Activated CD4-positive, alpha-beta T cell treated with anti-CD3 and anti-CD28 coated beads, Interleukin-2, amount 50 U/mL, for 4 hours (primary cell): ENCODE data around the gene SOCS4.
A peak's percentile ranks its signal among the peaks of the same experiment; 100 is the strongest.
"Not testable (repeated sequence)": the region's sequence is repeated elsewhere in the genome, so short reads cannot be mapped to it uniquely, and the experiment has no call there.

ENCODE experiments used
- DNase-seq, 2 experiments: peaks; one replicate each; pipeline ENCODE4 v3.0.0-alpha.2; 2020

SOCS4 gene, protein sequence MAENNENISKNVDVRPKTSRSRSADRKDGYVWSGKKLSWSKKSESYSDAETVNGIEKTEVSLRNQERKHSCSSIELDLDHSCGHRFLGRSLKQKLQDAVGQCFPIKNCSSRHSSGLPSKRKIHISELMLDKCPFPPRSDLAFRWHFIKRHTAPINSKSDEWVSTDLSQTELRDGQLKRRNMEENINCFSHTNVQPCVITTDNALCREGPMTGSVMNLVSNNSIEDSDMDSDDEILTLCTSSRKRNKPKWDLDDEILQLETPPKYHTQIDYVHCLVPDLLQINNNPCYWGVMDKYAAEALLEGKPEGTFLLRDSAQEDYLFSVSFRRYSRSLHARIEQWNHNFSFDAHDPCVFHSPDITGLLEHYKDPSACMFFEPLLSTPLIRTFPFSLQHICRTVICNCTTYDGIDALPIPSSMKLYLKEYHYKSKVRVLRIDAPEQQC

DNA sequence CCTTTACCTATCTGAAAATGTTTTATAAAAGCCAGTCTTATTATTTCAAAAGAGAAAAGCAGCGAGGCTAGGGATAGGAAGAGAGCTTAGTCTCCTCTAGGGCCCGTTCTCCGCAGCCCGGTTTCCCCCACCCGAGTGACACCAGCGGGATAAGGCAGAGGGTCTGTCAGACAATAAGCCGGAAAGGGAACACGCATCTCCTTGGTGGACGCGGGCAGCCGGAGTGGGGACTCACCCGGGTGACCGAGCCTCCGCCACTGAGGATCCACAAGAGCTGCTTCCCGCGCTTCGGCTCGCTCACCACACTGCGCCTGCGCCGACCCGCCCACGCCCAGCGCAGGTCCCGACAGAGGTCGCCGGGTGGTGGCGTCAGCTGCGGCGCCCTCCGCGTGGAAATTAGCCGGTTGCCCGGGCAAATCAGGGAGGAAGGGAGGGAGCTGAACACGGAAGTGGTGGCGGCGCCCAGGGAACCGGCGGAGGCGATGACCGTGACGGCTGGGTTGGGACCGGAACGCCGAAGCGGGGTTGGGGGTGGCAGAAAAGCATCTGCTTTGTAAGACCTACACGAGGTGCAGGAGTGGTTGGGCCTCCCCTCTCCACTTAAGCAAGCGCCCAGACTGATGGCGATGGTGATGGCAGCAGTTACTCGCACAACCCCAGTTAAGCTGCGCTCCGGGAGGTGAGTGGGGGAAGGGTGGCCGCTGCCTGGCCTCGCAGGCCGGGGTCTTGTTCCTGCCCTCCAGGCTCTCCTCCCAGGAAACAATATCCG lies at the start of gene SOCS4, which contains the start of gene WDHD1:
SOCS4 (plus strand) TSS at position 444 of the 769 bp plus-strand sequence. CDS start 15,806 bp downstream, outside the sequence.
WDHD1 (minus strand) TSS at position 307 of the 769 bp plus-strand sequence. CDS start 312 bp downstream, outside the sequence.
- peak; percentile 94 to 95 for DNase-seq

DNA sequence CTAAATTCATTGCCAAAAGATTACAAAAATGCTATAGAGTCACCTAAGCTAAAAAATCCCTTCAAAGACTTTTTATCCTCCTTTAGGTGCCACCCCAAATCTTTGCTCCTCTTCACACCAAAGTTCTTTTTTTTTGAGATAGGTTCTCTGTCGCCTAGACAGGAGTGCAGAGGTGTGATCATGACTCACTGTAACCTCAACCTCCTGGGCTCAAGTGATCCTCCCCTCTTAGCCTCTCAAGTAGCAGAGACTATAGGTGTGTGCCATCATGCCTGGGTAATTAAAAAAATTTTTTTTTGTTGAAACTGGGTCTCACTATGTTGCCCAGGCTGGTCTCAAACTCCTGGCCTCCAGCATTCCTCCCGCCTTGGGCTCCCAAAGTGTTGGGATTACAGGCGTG lies 48.0 kb upstream of the SOCS4 start:
- DNase-seq: no peak

DNA sequence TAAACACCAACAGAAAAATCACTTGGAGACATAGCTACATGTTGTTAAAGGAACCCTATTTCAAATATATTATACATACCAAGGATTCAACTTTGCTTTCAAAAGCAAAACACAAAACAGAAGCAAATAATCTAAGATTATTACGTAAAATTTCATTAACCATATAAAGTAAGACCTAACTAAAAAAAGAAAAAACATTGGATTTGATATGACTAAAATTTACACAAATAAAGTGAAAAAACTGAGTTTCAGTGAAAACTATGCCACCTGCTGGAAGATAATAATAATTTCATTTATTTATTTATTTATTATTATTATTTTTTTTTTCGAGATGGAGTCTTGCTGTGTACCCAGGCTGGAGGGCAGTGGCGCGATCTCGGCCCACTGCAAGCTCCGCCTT lies 45.3 kb upstream of the SOCS4 start:
- no peak for DNase-seq

DNA sequence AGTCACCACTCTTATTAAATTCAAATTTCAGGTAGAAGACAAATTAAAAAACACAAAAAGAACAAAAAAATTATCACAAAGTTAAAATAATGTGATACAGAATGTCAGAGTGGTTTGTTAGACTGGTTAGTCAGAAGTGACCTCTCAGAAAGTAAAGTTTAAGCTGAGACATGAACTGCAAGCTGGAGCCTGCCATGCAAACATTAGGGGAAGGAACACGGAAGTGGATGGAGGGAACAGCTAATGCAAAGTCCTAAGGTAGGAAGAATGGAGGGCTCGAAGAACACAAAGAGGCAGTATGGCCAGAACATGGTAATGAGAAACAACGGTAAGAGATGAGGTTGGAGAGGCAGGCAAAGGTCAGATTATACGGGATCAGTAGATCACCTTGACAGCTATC lies 41.9 kb upstream of the SOCS4 start:
- DNase-seq: no peak

DNA sequence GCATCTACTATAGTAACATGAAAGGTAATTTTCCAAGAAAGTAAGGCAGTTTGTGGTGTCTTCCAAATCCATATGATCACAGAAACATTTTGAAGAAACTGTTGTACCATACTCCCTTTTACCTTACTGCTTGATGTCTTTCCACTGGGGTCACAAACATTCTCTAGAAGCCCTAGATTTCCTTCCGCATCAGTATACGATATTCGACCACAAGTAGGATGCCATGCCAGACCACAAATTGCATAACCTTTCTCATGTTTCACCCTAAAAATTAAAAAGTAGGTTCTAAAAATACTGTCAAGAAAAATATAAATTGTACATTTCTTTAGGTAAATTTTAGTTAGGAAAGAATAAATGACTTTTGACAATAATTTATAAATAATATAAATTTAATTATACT lies 26.7 kb upstream of the SOCS4 start:
- no peak for DNase-seq

DNA sequence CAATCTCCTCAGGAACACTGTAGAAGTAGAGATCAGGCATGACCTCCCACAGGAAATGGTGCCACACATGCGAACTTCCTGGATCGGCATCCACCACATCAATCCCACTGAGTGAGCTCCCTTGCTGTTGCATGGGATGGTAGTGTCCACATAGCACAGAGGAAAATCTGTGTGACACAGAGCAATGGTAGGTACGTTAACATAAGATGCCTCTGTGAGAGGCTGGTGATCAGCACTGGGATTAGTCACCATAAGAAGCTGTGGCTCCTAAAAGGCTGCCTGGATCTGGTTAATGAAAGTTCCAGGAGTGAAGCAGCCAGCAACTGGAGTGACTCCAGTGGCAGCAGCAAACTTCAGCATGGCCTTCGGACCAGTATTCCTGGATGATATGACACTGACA lies 22.0 kb upstream of the SOCS4 start:
- no peak for DNase-seq

DNA sequence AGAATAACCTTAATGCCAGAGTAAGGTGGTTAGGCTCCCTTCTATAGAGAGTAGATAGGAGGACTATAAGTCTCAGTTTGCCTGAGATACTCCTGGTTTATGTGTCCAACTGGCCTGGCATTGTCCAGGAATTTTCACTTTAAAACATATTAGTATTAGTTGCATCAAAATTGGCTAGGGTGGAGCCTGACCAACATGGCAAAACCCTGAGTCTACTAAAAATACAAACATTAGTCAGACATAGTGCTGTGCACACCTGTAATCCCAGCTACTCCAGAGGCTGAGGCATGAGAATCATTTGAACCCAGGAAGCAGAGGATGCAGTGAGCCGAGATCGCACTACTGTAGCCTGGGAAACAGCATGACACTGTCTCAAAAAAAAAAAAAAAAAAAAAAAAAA lies 12.0 kb upstream of the SOCS4 start:
- DNase-seq: no peak

DNA sequence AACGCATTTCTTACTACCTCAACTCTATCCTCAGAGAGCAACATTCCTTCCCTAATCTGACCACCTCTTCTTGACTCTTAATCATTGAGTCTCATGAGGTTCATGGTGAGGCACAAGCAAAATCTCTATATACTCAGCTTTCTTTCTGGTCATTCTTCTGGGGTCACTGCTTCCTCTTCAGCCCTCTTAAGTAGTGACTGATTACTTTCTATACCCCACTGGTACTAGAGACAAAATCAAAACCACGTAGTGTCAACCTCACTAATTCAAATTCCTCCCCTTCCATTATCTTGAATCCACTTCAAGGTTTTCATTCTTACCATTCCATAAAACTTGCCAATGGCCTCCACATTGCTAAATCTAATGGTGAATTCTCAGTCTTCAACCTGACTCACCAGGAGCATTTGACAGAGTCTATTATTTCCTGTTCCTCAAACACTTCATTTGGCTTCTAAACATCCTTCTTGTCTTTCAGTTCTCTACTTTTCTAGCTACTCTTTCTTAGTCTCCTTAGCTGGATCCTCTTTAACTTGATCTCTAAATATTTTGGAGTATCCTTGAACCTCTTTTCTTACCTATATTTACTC lies 7.0 kb upstream of the SOCS4 start:
- no peak for DNase-seq

DNA sequence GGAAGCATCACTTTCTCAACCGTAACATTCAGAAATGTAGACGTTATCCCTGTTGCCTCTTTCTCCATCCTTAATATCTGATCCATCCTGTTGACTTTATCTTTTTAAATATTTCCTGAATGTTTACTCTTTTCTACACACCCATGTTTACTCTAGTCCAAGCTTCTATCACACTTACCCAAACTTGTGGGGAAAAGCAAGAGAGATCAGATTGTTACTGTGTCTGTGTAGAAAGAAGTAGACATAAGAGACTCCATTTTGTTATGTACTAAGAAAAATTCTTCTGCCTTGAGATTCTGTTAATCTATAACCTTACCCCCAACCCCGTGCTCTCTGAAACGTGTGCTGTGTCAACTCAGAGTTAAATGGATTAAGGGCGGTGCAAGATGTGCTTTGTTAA lies 2.7 kb upstream of the SOCS4 start:
- DNase-seq: not testable (repeated sequence)

DNA sequence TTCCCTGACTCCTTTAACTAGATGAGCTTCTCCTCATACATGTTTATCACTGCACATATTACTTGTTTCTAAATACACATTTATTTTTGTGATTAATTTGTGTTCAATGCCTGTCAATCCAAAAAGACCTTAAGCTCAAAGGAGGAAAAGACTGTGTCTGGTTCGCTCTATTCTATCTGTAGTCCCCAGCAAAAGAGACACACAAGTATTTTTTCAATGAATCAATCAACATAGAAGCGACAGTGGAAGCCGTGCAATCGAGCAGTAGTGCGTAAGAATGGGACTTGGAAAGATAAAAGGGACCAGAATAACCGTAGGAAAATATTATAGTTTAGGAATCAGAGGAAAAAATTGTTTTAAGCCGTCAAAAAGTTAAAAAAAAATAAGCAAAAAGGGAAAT lies 1.1 kb upstream of the SOCS4 start:
- DNase-seq: no peak

DNA sequence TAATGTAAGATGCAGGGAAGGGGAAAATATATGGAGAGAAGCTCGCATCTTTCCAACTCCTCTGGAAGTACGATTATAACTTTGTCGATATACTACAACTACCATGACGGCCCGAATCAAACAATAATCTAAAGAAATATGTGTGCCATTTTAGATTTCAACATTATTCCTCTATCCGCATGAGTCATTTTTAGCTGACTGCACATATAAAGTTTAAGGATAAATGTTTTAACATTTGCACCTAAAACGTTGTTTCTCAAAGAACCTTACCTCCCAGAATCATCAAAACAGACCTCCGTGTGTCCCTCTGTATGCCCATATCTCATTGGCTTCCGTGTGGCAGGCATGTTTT lies 619 bp upstream of the SOCS4 start:
- DNase-seq: no peak

DNA sequence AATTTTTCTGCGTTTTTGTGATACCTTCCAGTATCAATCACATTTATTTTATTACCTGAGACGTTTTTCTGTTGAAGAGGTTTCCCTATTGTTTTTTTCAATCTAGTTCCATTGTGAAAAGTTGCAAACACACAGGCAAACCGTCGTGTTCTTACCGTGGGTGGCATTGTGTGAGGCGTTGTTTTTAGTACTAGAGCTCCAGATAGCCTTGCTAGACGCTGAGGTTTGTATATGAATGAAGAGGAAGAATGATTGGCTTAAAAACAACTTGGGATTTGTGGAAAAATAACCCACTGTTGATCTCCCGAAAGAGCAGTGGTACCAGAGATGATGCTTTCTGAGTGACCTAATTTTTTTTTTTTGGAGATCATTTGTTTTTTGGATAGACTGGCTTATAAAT lies 1.0 kb downstream of the SOCS4 start:
- DNase-seq: no peak

DNA sequence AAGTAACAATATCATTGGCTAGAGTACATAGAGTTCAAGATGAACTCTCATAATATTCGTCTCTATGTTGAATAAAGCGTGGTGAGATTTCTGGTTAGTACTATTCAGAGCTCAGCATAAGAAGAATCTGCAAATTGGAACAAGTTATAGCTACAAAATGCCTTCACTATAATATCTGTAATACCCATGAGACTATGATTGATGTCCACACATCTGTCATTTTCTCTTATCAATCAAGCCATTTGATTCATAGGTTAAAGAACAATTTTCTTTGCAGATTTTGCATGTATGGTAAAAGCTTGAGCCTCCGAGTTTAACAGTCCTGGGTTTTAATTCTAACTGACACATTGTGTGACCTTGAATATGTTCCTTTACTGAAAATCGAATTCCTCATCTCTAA lies 1.4 kb downstream of the SOCS4 start:
- DNase-seq: no peak

DNA sequence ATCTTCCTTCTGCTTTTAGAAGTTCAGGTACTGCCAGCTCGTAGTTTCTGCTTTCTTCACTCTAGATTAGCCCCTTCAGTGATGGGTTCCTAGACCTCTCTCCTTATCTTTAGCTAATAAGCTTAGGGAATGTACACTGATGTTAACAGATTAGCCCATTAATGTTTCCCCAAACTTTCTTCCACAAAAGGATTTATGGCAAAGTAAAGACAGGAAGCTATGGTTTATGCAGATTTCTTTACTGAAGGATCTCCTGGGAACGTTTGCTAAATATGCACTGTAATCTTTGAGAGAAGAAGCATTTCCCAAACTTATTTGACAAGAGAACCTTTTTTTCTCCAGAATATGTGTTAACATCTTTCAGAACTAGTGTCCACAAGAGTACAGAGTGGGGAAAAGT lies 4.2 kb downstream of the SOCS4 start:
- no peak for DNase-seq

DNA sequence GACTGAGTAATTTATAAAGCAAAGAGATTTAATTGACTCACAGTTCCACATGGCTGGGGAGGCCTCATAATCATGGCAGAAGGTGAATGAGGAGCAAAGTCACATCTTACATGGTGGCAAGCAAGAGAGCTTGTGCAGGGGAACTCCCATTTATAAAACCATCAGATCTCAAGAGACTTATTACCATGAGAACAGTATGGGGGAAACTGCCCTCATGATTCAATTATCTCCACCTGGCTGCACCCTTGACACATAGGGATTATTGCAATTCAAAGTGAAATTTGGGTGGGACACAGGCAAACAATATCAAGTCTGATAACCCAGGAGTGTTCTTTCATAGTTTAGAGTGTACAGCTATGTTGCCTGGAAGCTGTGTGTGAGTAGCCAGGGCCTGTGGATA lies 11.0 kb downstream of the SOCS4 start:
- not testable (repeated sequence) for DNase-seq

DNA sequence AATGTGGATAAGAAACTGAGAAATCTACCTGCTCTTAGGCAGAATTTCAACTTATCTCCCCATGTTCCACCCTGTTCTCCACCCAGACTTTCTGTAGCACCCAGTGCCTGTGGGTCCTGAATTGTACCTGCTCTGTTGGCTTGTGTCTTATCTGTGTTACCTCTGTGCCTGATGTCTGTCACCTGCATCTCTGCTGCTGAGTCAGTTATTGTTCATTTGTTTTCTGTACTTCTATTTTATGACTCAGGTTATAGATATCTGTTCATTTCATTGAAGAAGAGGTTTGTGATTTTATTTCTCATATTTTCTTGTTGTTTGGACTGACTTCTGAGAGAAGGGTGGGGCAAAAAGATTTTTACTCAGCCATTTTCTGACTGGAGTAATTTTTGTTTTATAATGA lies 11.7 kb downstream of the SOCS4 start:
- DNase-seq: no peak

DNA sequence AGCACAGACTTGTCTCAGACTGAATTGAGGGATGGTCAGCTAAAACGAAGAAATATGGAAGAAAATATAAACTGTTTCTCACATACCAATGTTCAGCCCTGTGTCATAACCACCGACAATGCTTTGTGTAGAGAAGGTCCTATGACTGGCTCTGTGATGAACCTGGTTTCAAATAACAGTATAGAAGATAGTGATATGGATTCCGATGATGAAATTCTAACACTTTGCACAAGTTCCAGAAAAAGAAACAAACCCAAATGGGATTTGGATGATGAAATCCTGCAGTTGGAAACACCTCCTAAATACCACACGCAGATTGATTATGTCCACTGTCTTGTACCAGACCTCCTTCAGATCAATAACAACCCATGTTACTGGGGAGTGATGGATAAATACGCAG lies 16.5 kb downstream of the SOCS4 start:
- no peak for DNase-seq

DNA sequence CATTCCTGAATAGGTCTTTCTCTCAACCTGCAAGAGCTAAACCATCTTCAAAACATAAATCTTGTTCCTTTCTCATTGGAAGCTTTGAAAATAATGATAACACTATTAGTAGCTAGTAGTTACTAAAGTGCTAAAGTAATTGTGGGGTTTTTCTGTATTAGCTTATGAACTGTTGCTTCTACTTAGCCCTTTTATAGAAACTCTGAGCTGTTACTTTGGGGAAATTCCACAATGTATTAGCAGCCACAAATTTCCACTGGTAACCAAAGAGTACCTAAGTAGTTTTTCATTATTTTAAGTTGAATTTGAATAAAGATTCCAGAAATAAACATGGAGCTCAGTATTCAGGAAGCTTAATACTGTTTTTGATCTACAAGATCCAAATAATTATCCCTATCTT lies 18.1 kb downstream of the SOCS4 start:
- DNase-seq: no peak

DNA sequence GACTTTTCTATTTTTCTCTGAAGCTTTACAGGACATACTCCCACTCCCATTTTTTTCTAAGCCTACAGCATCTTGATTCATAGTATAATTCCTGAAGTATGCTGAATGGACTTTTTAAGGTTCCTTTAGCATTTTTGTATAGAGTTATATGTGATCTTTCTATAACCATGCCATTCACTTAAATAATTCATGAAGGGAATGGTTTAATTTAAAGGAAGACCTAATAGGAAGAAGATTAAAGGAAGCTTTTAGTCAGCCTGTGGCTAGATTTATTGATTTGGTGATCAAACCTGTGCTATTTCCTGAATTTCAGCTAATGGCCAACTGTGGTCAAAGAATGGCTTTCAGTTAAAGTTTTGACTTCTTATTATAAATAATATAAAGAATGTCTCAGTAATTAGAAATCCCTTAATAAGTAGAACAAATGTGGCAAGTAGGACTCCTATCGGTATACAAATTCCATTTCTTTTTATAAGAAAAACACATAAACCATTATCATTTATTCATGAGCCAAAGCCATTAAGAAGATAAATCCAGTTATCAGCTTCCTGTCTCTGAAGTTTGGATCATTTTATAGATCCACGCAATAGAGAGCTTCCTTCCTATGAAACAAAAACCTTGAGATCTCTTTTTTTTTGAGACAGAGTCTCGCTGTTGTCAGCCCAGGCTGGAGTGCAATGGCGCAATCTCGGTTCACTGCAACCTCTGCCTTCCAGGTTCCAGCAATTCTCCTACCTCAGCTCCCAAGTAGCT lies 20.4 kb downstream of the SOCS4 start:
- DNase-seq: no peak

DNA sequence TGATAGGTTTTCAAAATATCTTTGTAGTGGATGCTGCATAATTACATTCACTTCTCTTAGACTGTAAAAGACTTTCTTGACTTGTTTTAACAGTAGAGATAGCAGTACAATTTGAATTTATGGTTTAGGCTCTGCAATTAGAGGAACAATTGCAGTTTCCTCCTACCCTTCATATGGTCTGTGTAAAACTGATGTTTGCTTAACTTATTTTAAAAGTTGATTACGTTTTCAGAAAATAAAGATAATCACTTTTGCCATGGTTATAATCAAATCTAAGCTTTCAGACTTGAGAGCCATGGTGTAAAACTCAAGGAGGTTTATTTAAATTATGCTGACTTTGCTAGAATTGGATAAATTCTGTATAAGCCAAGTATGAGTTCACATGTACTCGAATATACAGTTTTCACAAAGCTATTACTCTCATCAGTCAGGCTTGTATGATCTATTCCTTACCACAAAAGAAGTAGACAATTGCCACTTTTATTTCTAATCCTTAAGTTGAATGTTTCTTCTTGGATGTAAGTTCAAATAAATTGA lies 21.9 kb downstream of the SOCS4 start:
- no peak for DNase-seq

DNA sequence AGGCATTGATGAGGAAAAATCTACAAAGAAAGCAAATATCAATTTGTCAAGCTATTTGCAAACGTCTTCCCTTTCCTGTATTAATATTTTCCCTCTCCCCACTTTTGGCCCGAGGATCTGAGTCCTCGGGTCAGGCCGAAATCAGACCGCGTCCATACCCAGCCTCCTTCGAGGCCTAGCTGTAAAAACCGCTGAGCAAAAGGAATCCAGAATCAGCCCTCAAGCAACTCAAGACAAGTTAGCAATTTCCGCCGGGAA lies 24.1 kb downstream of the SOCS4 start:
- no peak for DNase-seq

DNA sequence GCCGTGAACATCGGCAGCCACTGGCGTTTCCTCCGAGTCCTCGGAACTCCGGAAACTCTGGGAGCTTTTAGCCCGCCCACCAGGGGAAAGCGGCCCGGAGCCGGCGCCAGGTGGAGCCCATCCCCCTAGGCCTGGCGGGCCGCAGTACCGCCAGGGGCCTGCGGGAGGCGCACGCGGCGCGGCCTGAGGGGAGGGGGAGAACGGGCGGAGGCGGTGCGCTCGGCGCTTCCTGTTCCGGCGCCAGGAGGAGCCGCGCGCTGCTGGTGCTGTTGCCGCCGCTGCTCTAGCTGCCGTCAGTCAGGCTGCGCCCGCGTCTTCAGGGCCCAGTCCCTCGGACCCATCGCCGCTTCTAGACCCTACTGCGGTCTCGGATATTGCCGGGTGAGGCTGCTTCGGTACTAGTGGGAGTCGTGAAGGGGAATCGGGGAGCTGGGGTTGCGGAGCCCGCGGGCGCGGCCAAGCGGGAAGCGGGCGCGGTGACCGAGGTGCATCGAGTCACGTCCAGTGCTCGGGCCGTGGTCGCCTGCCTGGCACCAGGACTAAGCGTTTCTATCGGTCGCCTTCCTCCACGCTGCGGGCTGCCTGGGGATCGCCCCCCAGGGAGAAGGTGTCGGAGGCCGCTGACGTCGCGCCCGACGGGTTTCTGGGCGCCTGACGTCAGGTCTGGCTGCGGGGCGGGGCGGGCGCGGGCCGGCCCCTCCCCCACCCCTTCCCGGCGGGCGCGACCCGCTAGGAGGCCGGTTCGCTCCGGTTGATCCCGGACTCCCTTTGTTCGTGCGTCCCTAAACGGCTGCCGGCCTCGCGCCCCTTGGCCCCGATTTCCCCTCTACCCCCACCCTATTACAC lies 24.6 kb downstream of the SOCS4 start, which contains the start of gene MAPK1IP1L:
MAPK1IP1L (plus strand) TSS at position 225 of the 846 bp plus-strand sequence. CDS start 10,037 bp downstream, outside the sequence.
- DNase-seq: peak; percentile 81 to 85
